ENCODE data around the gene SLC38A5.
A peak's percentile ranks its signal among the peaks of the same experiment; 100 is the strongest.

SLC38A5 gene

GRCh38 chrX:48490661-48491060 lies 20.6 kb upstream of the SLC38A5 start:
- no peak for DNase-seq

- no peak for DNase-seq
These were observed 19.8 kb upstream of the SLC38A5 start for GRCh38 chrX:48489892-48490291.

GRCh38 chrX:48489296-48489695 lies 19.2 kb upstream of the SLC38A5 start:
- DNase-seq, result no peak

GRCh38 chrX:48488034-48488433 lies 18.0 kb upstream of the SLC38A5 start:
- no peak for DNase-seq

DNA sequence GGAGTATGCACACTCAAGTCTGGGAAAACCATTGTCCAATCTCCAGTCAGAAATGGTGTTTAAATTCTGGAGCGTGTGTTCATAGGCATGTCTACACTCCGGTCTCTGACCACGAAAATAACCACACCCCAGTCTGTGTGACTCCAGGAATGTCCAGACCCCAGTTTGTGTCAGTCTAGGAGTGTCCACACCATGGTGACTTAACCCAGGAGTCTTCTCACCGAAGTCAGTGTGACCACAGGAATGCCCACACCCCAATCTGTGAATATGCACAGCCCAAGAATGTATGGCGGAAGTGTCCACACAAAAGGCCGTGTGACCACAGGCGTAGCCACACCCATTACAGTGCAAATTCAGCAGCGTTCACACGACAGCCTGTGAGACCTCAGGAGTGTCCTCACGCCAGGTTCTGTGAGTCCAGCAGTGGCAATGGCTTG lies 17.3 kb upstream of the SLC38A5 start:
- peak; percentile 34 for DNase-seq

GRCh38 chrX:48482526-48482925 lies 12.5 kb upstream of the SLC38A5 start:
- no peak for DNase-seq

GRCh38 chrX:48480583-48480982 lies 10.5 kb upstream of the SLC38A5 start:
- no peak for DNase-seq

- no peak for DNase-seq
These were observed 10.1 kb upstream of the SLC38A5 start for GRCh38 chrX:48480142-48480541.

GRCh38 chrX:48478806-48479205 lies 8.7 kb upstream of the SLC38A5 start:
- DNase-seq, result no peak

DNA sequence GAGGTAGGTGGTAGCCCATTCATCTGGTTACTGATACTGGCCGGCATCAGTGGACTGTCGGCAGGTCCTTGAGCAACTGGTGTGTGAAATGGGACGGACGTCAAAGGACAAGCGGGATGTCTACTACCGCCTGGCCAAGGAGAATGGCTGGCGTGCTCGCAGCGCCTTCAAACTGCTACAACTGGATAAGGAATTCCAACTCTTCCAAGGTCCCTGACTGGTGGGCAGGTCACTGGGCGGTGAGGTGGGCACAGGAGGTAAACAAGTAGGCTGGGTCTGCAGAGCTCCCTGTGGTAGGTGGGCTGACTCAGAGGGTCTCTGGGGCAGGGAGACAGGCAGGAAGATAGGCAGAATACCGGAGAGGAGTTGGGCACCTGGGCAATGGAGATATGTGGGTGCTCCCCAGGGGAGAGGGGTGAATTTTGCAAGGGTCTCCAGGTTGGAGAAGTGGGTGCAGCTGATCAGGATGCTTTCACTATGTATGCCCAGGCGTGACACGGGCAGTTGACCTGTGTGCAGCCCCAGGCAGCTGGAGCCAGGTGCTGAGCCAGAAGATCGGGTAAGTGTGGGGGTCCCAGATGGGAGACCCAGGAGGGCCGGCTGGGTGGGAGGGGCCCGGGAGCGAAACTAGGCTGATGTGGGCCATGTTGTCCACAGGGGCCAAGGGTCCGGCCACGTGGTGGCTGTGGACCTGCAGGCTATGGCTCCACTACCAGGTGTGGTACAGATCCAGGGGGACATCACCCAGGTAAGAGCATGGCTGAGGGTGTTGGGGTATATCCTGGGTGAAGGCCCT lies 8.1 kb upstream of the SLC38A5 start:
- no peak for DNase-seq

DNA sequence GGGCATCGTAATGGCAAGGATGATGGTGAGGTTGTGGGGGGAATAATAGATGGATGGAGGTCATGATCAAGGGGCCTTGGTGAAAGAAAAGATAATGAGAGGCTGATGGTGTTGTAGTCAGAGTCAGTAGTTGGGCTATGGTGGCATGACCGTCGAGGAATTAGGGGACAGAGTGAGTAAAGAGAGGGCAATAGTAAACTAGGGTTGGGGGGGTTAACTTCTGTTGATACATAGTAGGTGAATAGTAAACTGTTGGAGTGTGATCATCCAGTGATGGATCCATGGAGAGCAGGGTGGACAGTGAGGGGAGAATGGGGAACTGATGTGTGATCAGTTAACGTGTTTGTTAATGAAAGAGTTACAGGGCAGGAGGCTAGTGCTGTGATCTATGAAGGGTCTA lies 6.9 kb upstream of the SLC38A5 start:
- no peak for DNase-seq

- DNase-seq, result peak; percentile 94
These were observed 5.9 kb upstream of the SLC38A5 start, which contains the start of gene FTSJ1 for GRCh38 chrX:48475774-48476577. TSS of gene FTSJ1 (plus strand) at chrX:48476199. CDS start at chrX:48478048, 1,849 bp downstream.

- DNase-seq, result no peak
These were observed 5.2 kb upstream of the SLC38A5 start for GRCh38 chrX:48475296-48475695.

- no peak for DNase-seq
These were observed 4.5 kb upstream of the SLC38A5 start for GRCh38 chrX:48474581-48474980.

- DNase-seq, result no peak
These were observed 4.1 kb upstream of the SLC38A5 start for GRCh38 chrX:48474127-48474526.

GRCh38 chrX:48473704-48473990 lies 3.6 kb upstream of the SLC38A5 start:
- no peak for DNase-seq

DNA sequence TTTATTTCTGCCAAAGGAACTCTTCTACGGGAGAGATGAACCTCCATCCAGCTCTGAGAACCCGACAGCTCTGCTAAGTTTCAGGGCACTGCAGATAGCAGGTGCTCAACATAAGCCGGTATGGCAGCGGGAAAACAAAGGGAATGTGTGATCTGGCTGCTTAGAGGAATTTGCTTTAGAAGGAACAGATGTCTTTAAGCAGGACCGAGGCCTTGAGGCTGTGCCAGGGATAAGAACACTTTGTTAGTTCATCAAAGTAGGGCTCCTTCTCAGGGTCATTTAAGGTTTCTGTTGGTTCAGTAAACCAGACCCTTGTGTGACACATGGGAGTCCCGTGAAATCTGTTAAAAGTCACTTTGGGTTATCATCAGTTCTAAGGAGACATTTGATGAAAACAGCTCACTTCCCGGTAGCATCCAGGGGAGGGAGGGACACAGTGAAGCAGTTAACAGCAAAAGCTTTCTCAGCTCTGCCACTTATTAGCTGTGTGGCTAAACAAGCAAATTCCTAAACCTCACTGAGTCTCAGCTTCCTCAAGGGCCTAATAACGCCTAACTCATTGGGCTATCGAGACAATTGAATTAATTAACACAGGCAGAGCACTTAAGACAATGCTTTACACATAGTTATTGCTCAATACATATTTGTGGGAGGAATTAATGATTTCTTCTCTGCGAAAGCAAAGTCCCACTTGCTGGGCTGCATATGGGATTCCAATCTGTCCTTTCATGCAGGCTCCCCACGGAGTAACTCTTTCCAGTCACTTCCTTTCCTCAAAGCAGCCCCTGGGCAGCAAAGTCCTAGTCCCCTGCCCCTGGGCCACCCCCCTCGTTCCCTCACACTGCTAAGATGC lies 3.0 kb upstream of the SLC38A5 start:
- no peak for DNase-seq

- no peak for DNase-seq
These were observed 2.2 kb upstream of the SLC38A5 start for GRCh38 chrX:48472225-48472624.

GRCh38 chrX:48471504-48471903 lies 1.4 kb upstream of the SLC38A5 start:
- no peak for DNase-seq

- no peak for DNase-seq
These were observed 716 bp upstream of the SLC38A5 start for GRCh38 chrX:48470833-48471118.

DNA sequence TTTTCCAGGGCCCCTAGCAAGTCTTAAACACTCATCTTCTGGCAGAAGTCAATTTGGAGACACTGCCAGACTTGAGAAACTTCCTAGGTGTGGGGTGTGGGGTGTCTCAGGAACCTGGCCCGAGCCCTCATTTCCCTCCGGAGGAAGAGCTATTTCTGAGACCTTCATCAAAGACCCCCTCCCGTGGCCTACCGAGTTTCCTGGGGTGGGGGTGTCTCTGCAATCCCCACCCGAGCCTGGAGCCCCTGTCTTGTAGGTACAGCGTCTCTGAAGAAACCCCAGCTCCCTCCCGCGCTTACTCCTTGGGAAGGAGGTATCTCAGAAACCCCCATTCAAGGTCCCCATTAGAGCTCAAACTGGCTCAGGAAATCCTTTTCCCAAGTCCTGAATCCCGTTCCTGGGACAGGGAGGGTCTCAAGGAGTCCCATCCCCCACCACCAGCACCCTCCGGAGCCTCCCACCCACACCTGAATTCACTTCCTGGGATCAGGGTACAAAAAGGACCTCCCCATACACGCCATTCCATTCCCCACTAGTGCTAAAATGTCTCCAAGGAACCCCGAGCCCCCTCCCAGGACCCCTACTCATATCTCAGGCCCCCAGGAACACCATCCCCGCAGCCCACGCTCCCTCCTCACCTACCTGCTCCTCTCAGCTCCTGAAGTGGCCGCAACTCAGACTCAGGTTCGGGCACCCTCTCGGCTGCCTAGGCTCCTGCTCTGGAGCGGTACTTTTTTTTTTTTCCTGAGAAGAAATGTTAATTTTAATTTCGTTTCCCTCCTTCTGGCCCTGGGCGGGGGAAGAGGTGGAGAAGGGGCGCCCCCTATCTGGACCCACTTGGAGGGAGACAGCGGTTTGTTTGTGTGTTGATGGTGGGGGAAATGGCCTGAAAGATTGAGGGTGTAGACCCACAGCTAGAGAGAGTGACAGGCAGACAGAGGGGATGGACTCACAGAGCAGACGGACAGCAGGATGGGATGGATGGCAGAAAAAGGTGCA lies 1.1 kb downstream of the SLC38A5 start:
- DNase-seq, result no peak

DNA sequence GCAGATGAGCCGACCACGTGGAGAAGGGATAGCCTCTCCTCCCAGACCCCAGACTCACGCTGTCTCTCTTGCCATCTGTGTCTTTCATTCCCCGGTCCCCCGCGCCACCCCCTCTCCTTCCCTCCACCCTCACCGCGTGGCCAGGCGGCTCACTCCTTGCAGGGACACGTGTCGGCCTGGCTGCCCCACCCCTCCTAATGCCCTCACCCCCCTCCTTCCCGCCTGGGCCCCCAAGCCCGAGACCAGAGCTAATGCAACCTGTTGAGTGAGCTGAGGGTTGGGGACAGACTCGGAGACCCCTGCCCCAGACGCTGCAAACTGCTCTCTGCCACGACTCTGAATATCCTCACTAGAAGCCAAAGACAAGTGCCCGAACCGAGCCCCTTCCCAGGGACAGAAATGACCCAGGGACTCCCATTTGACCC lies 1.8 kb downstream of the SLC38A5 start:
- peak; percentile 49 for DNase-seq

All from femur (tissue), 1 donor.